IPS DF 19.7 (cell line): ENCODE results near the gene TPPP3.
"Not testable (repeated sequence)": the region's sequence is repeated elsewhere in the genome, so short reads cannot be mapped to it uniquely, and the experiment has no call there.

ENCODE experiments used
- DNase-seq: peaks from one replicate; pipeline ENCODE4 v3.0.0-alpha.2; 2013; ENCODE audit warnings: low read depth, low spot score

The TPPP3 gene

GRCh38 chr16:67426022-67426421 is 32.7 kb upstream of the TPPP3 start:
- DNase-seq = no peak

- no peak for DNase-seq
These were observed 32.3 kb upstream of the TPPP3 start for GRCh38 chr16:67425580-67425979.

GRCh38 chr16:67425061-67425460 is 31.8 kb upstream of the TPPP3 start:
- DNase-seq = no peak

GRCh38 chr16:67424261-67424615 is 30.9 kb upstream of the TPPP3 start:
- DNase-seq = no peak

GRCh38 chr16:67423611-67424260 is 30.4 kb upstream of the TPPP3 start:
- no peak for DNase-seq

- no peak for DNase-seq
These were observed 29.7 kb upstream of the TPPP3 start for GRCh38 chr16:67423015-67423414.

- no peak for DNase-seq
These were observed 27.7 kb upstream of the TPPP3 start for GRCh38 chr16:67421030-67421429.

- DNase-seq = no peak
These were observed 26.6 kb upstream of the TPPP3 start for GRCh38 chr16:67419931-67420330.

GRCh38 chr16:67419502-67419901 is 26.2 kb upstream of the TPPP3 start:
- DNase-seq = no peak

- DNase-seq = no peak
These were observed 24.2 kb upstream of the TPPP3 start for GRCh38 chr16:67417333-67418061.

- DNase-seq = no peak
These were observed 22.8 kb upstream of the TPPP3 start, which contains the start of gene ZDHHC1 for GRCh38 chr16:67415872-67416793. Gene ZDHHC1 (minus strand): TSS chr16:67416477. CDS start chr16:67407775, 8,702 bp downstream.

GRCh38 chr16:67415421-67415820 is 22.1 kb upstream of the TPPP3 start:
- DNase-seq = not testable (repeated sequence)

GRCh38 chr16:67413978-67414911 is 20.9 kb upstream of the TPPP3 start:
- DNase-seq = no peak

GRCh38 chr16:67412294-67412693 is 19.0 kb upstream of the TPPP3 start:
- DNase-seq = no peak

GRCh38 chr16:67411339-67411738 is 18.0 kb upstream of the TPPP3 start:
- no peak for DNase-seq

- DNase-seq = no peak
These were observed 16.3 kb upstream of the TPPP3 start for GRCh38 chr16:67409631-67410030.

- no peak for DNase-seq
These were observed 14.6 kb upstream of the TPPP3 start for GRCh38 chr16:67407788-67408452.

GRCh38 chr16:67407176-67407787 is 14.0 kb upstream of the TPPP3 start:
- DNase-seq = no peak

- no peak for DNase-seq
These were observed 13.0 kb upstream of the TPPP3 start for GRCh38 chr16:67406111-67406971.
